Uterus (tissue), 2 donors: ENCODE data around the gene MYO1A.

ENCODE experiments used
- CTCF ChIP-seq, 4 experiments: fragments of 200-600 bp in 2 of 4; fragments of 450-650 bp in 2 of 4; sonication (generic) in 2 of 4; IDR thresholded peaks; one replicate each; pipeline ENCODE4 v1.5.1; 2016 to 2019; ENCODE audit warnings: antibody characterized with exemption in 4 of 4, mild to moderate bottlenecking in 2 of 4, moderate library complexity in 1 of 4
- POLR2A ChIP-seq, 2 donors: fragments of 450-650 bp; IDR thresholded peaks; one replicate each; pipeline ENCODE4 v1.6.1; 2016; ENCODE audit warnings: antibody characterized with exemption in 2 of 2, mild to moderate bottlenecking in 1 of 2, moderate library complexity in 1 of 2

GRCh38 chr12:57095440-57095839 lies 45.5 kb upstream of the MYO1A start:
- TF ChIP-seq CTCF (IDR thresholded peaks at IDR 0.05) (no peak), POLR2A (IDR thresholded peaks at IDR 0.05) (no peak)
